GM18505 (cell line): Measurements from ENCODE around the gene RAB4B.
A peak's percentile ranks its signal among the peaks of the same experiment; 100 is the strongest.

Experiments used
- ATAC-seq: cut with Tn5 transposase; IDR thresholded peaks from one replicate; pipeline ENCODE4 v1.9.1; 2021; ENCODE audit not compliant: unreplicated experiment
- POLR2A ChIP-seq: IDR thresholded peaks from 4 replicates; pipeline ENCODE4 v1.6.1; 2011; ENCODE audit warnings: borderline replicate concordance; ENCODE audit not compliant: insufficient read depth, insufficient read length; ENCODE audit errors: extremely low read depth

Gene RAB4B

GRCh38 chr19:40799558-40800338 is 21.7 kb downstream of the RAB4B start:
- no peak for ATAC-seq
- no peak for TF ChIP-seq POLR2A

DNA sequence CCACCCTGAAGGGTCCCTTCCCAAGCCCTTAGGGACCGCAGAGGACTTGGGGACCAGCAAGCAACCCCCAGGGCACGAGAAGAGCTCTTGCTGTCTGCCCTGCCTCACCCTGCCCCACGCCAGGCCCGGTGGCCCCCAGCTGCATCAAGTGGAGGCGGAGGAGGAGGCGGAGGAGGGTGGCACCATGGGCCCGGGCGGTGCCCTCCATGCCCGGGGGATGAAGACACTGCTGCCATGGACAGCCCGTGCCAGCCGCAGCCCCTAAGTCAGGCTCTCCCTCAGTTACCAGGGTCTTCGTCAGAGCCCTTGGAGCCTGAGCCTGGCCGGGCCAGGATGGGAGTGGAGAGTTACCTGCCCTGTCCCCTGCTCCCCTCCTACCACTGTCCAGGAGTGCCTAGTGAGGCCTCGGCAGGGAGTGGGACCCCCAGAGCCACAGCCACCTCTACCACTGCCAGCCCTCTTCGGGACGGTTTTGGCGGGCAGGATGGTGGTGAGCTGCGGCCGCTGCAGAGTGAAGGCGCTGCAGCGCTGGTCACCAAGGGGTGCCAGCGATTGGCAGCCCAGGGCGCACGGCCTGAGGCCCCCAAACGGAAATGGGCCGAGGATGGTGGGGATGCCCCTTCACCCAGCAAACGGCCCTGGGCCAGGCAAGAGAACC is 22.4 kb downstream of the RAB4B start:
- ATAC-seq = no peak
- TF ChIP-seq POLR2A = no peak

DNA sequence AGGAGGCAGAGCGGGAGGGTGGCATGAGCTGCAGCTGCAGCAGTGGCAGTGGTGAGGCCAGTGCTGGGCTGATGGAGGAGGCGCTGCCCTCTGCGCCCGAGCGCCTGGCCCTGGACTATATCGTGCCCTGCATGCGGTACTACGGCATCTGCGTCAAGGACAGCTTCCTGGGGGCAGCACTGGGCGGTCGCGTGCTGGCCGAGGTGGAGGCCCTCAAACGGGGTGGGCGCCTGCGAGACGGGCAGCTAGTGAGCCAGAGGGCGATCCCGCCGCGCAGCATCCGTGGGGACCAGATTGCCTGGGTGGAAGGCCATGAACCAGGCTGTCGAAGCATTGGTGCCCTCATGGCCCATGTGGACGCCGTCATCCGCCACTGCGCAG is 22.9 kb downstream of the RAB4B start:
- TF ChIP-seq POLR2A = no peak
- no peak for ATAC-seq

GRCh38 chr19:40801426-40802299 is 23.6 kb downstream of the RAB4B start:
- ATAC-seq = no peak
- no peak for TF ChIP-seq POLR2A

- ATAC-seq = no peak
Observed at GRCh38 chr19:40802300-40803169, 24.5 kb downstream of the RAB4B start.

GRCh38 chr19:40803170-40803856 is 25.3 kb downstream of the RAB4B start:
- no peak for ATAC-seq
- TF ChIP-seq POLR2A = no peak

More at GRCh38 chr19:40802300-40803169, 24.5 kb downstream of the RAB4B start:
- TF ChIP-seq POLR2A = no peak

GRCh38 chr19:40803857-40804782 is 26.1 kb downstream of the RAB4B start:
- no peak for ATAC-seq
- TF ChIP-seq POLR2A = no peak

DNA sequence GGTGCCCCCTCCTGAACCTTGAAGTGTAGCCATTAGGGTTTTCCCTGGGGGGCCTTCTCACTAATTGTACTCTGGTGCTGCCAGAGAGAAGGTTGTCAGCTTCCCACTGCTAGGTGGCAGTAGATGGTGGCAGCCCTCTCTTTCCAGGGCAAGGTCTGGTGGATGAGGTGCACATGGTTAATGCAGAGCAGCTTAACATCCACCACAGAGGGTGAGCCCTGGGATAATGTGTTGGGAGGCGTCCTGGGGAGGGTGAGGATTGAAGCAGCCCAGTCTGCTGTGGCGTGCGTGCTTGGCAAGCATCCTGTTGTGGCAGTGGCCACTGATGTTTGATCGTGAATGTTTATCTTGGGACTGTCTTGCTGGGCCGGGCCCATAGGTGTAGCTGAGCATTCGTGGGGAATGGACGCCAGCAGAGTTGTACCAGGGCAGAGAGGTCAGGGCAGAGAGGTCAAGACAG is 26.8 kb downstream of the RAB4B start:
- no peak for TF ChIP-seq POLR2A

GRCh38 chr19:40805258-40805868 is 27.3 kb downstream of the RAB4B start:
- no peak for TF ChIP-seq POLR2A
- no peak for ATAC-seq

More for the DNA sequence above, 26.8 kb downstream of the RAB4B start:
- no peak for ATAC-seq

DNA sequence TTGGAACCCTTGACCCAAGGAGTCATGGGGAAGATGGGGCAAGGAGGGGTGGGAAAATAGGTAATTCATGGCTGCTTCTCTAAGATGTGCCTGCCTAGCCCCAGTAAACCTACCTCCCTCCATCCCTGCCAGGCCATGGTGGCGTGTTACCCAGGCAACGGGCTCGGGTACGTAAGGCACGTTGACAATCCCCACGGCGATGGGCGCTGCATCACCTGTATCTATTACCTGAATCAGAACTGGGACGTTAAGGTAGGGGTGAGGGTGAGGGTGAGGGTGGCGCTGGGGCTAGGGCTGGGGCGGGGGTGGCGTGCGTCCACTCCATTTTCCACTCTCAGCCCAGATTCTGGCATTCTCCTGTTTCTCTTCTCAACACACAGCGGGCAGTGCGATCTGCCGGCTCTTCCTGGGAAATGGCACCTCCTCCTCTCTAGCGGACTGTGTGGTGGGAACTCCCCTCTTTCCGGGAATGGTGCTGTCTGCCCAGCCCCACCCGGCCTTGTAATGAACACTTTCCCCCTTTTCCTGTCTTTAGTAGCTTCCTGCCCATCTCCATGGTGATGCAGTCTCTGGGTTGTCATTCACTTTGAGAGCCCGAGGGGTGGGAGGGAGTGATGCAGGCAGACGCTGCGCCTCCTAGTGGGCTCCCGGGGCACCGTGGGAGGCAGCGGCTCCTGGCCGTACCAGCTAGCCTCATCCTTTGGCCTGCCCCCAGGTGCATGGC is 28.5 kb downstream of the RAB4B start:
- peak; percentile 7 for TF ChIP-seq POLR2A
- ATAC-seq = no peak
